ENCODE data around the gene TRAF4. TPM values are rescaled to one million over a fixed set of nuclear protein-coding genes. Genes with fewer than 3 reads are reported as not detected.

TRAF4 gene
- total and polyA plus RNA-seq, 2 donors (not counting 3 experiments of a cell fraction or from before 2014, with no cell fraction given): 79.5 to 83.9 TPM

- H3K27ac ChIP-seq (ENCODE audit: insufficient read depth, low read depth, low read length): peak overlapping the region; percentile 76
- POLR2A ChIA-PET: no interaction called here
- no peaks in the 10 kb centered on the region for H4K20me1 ChIP-seq (replicated peaks; ENCODE audit: control insufficient read depth, extremely low read depth, insufficient read depth, low read length)
- peak overlapping the region; percentile 72 for H3K4me2 ChIP-seq (ENCODE audit: insufficient read depth, low read length)
- no peaks in the 10 kb centered on the region for H3K27me3 ChIP-seq (ENCODE audit: control insufficient read depth in 2 of 2, insufficient read depth in 2 of 2, low read length in 2 of 2)
- intact Hi-C loops (cut with micrococcal nuclease): loop anchor here (5.0 kb wide), 2 partner anchors 70 to 95 kb away; partner anchors contain the start of gene BLTP2
- H2AFZ ChIP-seq (ENCODE audit: low read depth, low read length): peak overlapping the region; percentile 69
- CTCF ChIA-PET: no interaction called here
- dilution Hi-C loops (cut with MboI; ENCODE audit: extremely low pct_ligation_motif_present, low sequenced_read_pairs): no loop called here
- H3K9me3 ChIP-seq (replicated peaks; ENCODE audit: control insufficient read depth, insufficient read depth, low read length): no peaks in the 10 kb centered on the region
- TSS peak; percentile 25 for BruUV-seq (replicated peaks)
- no peak for FAIRE-seq
- no peak for TF ChIP-seq FOS (IDR thresholded peaks at IDR 0.05; ENCODE audit: borderline replicate concordance, insufficient read depth, low read length)
- TF ChIP-seq POLR2A (IDR thresholded peaks at IDR 0.05; ENCODE audit: low read depth, low read length): peak; percentile 7
- no peak for TF ChIP-seq POLR2AphosphoS5 (IDR thresholded peaks at IDR 0.05; ENCODE audit: insufficient read depth, low read depth, low read length)
- no peak for TF ChIP-seq CTCF (IDR thresholded peaks at IDR 0.05; ENCODE audit: extremely low read depth in 1 of 2, insufficient read depth in 1 of 2, low read depth in 1 of 2, low read length in 2 of 2)
- TF ChIP-seq JUN (IDR thresholded peaks at IDR 0.05; ENCODE audit: borderline replicate concordance, insufficient read depth, insufficient read length, low read depth): no peak
- H3K36me3 ChIP-seq (ENCODE audit: control insufficient read depth in 2 of 2, extremely low read depth in 1 of 2, insufficient read depth in 2 of 2, low read length in 2 of 2): peaks cover 3 to 11% of the 10 kb centered on the region in 2 experiments
- H3K79me2 ChIP-seq (ENCODE audit: control insufficient read depth, insufficient read depth, low read length): peaks cover 27% of the 10 kb centered on the region
- DNase-seq (ENCODE audit: low read depth, low spot score): peak; percentile 30
- H3K9me1 ChIP-seq (replicated peaks; ENCODE audit: control insufficient read depth, extremely low read depth, insufficient read depth, low read length): no peaks in the 10 kb centered on the region
- peaks cover 28% of the 10 kb centered on the region for H3K4me1 ChIP-seq (ENCODE audit: control insufficient read depth, extremely low read depth, insufficient read depth, low read length)
- H3K9ac ChIP-seq (replicated peaks; ENCODE audit: extremely low read depth, insufficient read depth, low read length): peak overlapping the region; percentile 65
- H3K4me3 ChIP-seq (replicated peaks in 1 of 3; ENCODE audit: insufficient read depth in 1 of 3, low read depth in 1 of 3, low read length in 3 of 3): peak overlapping the region; percentile 19 to 60 (median 44)
These were observed 26.9 kb upstream of the TRAF4 start for GRCh38 chr17:28716740-28717577.

All from endothelial cell of umbilical vein (primary cell).